Trophoblast cell (in vitro differentiated cells and primary cell): ENCODE measurements around the gene HACD1.
A peak's percentile ranks its signal among the peaks of the same experiment; 100 is the strongest.

ENCODE experiments used
- DNase-seq, 2 donors: peaks; one replicate each; pipeline ENCODE4 v3.0.0-alpha.2; 2016
- H2AFZ ChIP-seq: 2 replicates; pipeline ENCODE4 v1.6.1; 2013; ENCODE audit warnings: low read length, moderate library complexity, mild to moderate bottlenecking; ENCODE audit not compliant: insufficient read depth, poor library complexity
- H2AK5ac ChIP-seq: 2 replicates; pipeline ENCODE4 v1.6.1; 2013; ENCODE audit warnings: mild to moderate bottlenecking, low read length
- H2BK120ac ChIP-seq: 2 replicates; pipeline ENCODE4 v1.6.1; 2013; ENCODE audit warnings: low read length, mild to moderate bottlenecking, moderate library complexity; ENCODE audit not compliant: insufficient read depth, poor library complexity
- H2BK12ac ChIP-seq: 2 replicates; pipeline ENCODE4 v1.6.1; 2013; ENCODE audit warnings: mild to moderate bottlenecking, low read length, moderate library complexity
- H2BK5ac ChIP-seq: 2 replicates; pipeline ENCODE4 v1.6.1; 2013; ENCODE audit warnings: low read length, low read depth, moderate library complexity, mild to moderate bottlenecking; ENCODE audit not compliant: poor library complexity
- H3K14ac ChIP-seq: 2 replicates; pipeline ENCODE4 v1.6.1; 2013; ENCODE audit warnings: mild to moderate bottlenecking, low read length
- H3K18ac ChIP-seq: 2 replicates; pipeline ENCODE4 v1.6.1; 2013; ENCODE audit warnings: mild to moderate bottlenecking, low read length
- H3K23ac ChIP-seq: 2 replicates; pipeline ENCODE4 v1.6.1; 2013; ENCODE audit warnings: low read length
- H3K27ac ChIP-seq: 2 replicates; pipeline ENCODE4 v1.5.1; 2013; ENCODE audit warnings: low read depth, mild to moderate bottlenecking, inconsistent platforms, low read length, moderate library complexity
- H3K27me3 ChIP-seq: 2 replicates; pipeline ENCODE4 v1.6.1; 2013; ENCODE audit warnings: inconsistent platforms, mild to moderate bottlenecking, low read length, moderate library complexity; ENCODE audit not compliant: insufficient read depth
- H3K36me3 ChIP-seq, 2 experiments: 1 replicate in 1 of 2; 2 replicates in 1 of 2; pipeline ENCODE4 v1.6.1; 2013; ENCODE audit warnings: low read length in 2 of 2, mild to moderate bottlenecking in 2 of 2, moderate library complexity in 1 of 2; ENCODE audit not compliant: insufficient read depth in 2 of 2, control insufficient read depth in 1 of 2
- H3K4ac ChIP-seq: 2 replicates; pipeline ENCODE4 v1.6.1; 2013; ENCODE audit warnings: low read depth, mild to moderate bottlenecking, low read length, moderate library complexity
- H3K4me1 ChIP-seq, 2 experiments: 1 replicate in 1 of 2; 2 replicates in 1 of 2; pipeline ENCODE4 v1.6.1; 2013; ENCODE audit warnings: low read length in 2 of 2, mild to moderate bottlenecking in 2 of 2, moderate library complexity in 1 of 2; ENCODE audit not compliant: insufficient read depth in 2 of 2, control insufficient read depth in 1 of 2
- H3K4me2 ChIP-seq: 2 replicates; pipeline ENCODE4 v1.6.1; 2013; ENCODE audit warnings: inconsistent platforms, mild to moderate bottlenecking, low read length, moderate library complexity
- H3K4me3 ChIP-seq: 2 replicates; pipeline ENCODE4 v1.5.1; 2013; ENCODE audit warnings: mild to moderate bottlenecking, low read depth, low read length, inconsistent platforms
- H3K79me1 ChIP-seq: one replicate; pipeline ENCODE4 v1.6.1; 2013; ENCODE audit warnings: low read length
- H3K79me2 ChIP-seq: 2 replicates; pipeline ENCODE4 v1.6.1; 2013; ENCODE audit warnings: low read length, mild to moderate bottlenecking; ENCODE audit not compliant: control insufficient read depth, insufficient read depth, poor library complexity
- H3K9ac ChIP-seq: 2 replicates; pipeline ENCODE4 v1.6.1; 2013; ENCODE audit warnings: mild to moderate bottlenecking, low read length
- H3K9me3 ChIP-seq: 2 replicates; pipeline ENCODE4 v1.6.1; 2013; ENCODE audit warnings: low read depth, mild to moderate bottlenecking, control low read depth, inconsistent platforms, low read length; ENCODE audit not compliant: insufficient read depth
- H4K12ac ChIP-seq: 2 replicates; pipeline ENCODE4 v1.6.1; 2013; ENCODE audit warnings: low read depth, mild to moderate bottlenecking, low read length, moderate library complexity
- H4K8ac ChIP-seq: 2 replicates; pipeline ENCODE4 v1.6.1; 2013; ENCODE audit warnings: low read depth, mild to moderate bottlenecking, low read length, moderate library complexity
- H4K91ac ChIP-seq: one replicate; pipeline ENCODE4 v1.6.1; 2013; ENCODE audit warnings: low read depth, mild to moderate bottlenecking, low read length, moderate library complexity
- WGBS: extraction: QIAGEN DNeasy Blood & Tissue Kit; methylation state at CpG from one replicate; pipeline ENCODE4 v1.1.7; 2013; ENCODE audit warnings: missing lambda C conversion rate; ENCODE audit not compliant: insufficient read length, insufficient coverage; ENCODE audit errors: extremely low coverage; 5-methylcytosine and 5-hydroxymethylcytosine counted together

The HACD1 gene

GRCh38 chr10:17650416-17650815 is 33.2 kb upstream of the HACD1 start:
- Histone ChIP-seq H3K27ac (peak overlapping the region; percentile 81), H3K9ac (no peak overlapping the region), H3K27me3 (no peaks in the 10 kb centered on the region), H3K9me3 (no peaks in the 10 kb centered on the region), H3K23ac (no peak overlapping the region), H2BK120ac (peak overlapping the region; percentile 31), H3K18ac (no peak overlapping the region), H2BK5ac (peak overlapping the region; percentile 68), H3K36me3 (no peaks in the 10 kb centered on the region), H4K91ac (peak overlapping the region; percentile 18), H3K4me1 (peaks cover 2 to 8% of the 10 kb centered on the region in 2 experiments), H3K14ac (peak overlapping the region; percentile 15), H3K4me2 (peak overlapping the region; percentile 11), H4K12ac (no peak overlapping the region), H3K79me1 (peaks cover 9% of the 10 kb centered on the region), H2AK5ac (no peak overlapping the region), H2BK12ac (no peak overlapping the region), H4K8ac (peak overlapping the region; percentile 7), H3K79me2 (peaks cover 2% of the 10 kb centered on the region), H2AFZ (no peak overlapping the region), H3K4me3 (no peak overlapping the region), H3K4ac (no peak overlapping the region)
- WGBS: no CpG with 5 or more reads among the region's 8 CpGs
- no peak for DNase-seq

GRCh38 chr10:17649836-17650235 is 32.7 kb upstream of the HACD1 start:
- no peak overlapping the region for H3K18ac ChIP-seq
- no peak overlapping the region for H2AK5ac ChIP-seq
- no peaks in the 10 kb centered on the region for H3K27me3 ChIP-seq
- no peak overlapping the region for H4K12ac ChIP-seq
- H3K79me2 ChIP-seq: peaks cover 2% of the 10 kb centered on the region
- H2AFZ ChIP-seq: no peak overlapping the region
- no peak overlapping the region for H3K4me3 ChIP-seq
- H2BK120ac ChIP-seq: peak overlapping the region; percentile 43
- H3K4me2 ChIP-seq: no peak overlapping the region
- H3K27ac ChIP-seq: no peak overlapping the region
- no peak overlapping the region for H4K8ac ChIP-seq
- no peaks in the 10 kb centered on the region for H3K36me3 ChIP-seq
- H2BK12ac ChIP-seq: peak overlapping the region; percentile 64
- H3K4ac ChIP-seq: peak overlapping the region; percentile 62
- H3K9ac ChIP-seq: no peak overlapping the region
- H3K23ac ChIP-seq: no peak overlapping the region
- peak overlapping the region; percentile 56 for H2BK5ac ChIP-seq
- no CpG with 5 or more reads among the region's 2 CpGs for WGBS
- no peak for DNase-seq
- no peaks in the 10 kb centered on the region for H3K9me3 ChIP-seq
- no peak overlapping the region for H4K91ac ChIP-seq
- H3K4me1 ChIP-seq: peaks cover 2 to 8% of the 10 kb centered on the region in 2 experiments
- H3K14ac ChIP-seq: no peak overlapping the region
- H3K79me1 ChIP-seq: peaks cover 9% of the 10 kb centered on the region

- Histone ChIP-seq H4K12ac (no peak overlapping the region), H3K14ac (peak overlapping the region; percentile 77), H2BK5ac (peak overlapping the region; percentile 93), H3K9ac (no peak overlapping the region), H2BK120ac (peak overlapping the region; percentile 72), H3K4me2 (no peak overlapping the region), H4K8ac (no peak overlapping the region), H3K79me2 (peaks cover 7% of the 10 kb centered on the region), H3K36me3 (no peaks in the 10 kb centered on the region), H2AFZ (no peak overlapping the region), H3K18ac (peak overlapping the region; percentile 71), H3K4me3 (no peak overlapping the region), H3K4me1 (peaks cover 2 to 8% of the 10 kb centered on the region in 2 experiments), H3K23ac (no peak overlapping the region), H3K9me3 (no peaks in the 10 kb centered on the region), H3K27me3 (no peaks in the 10 kb centered on the region), H4K91ac (peak overlapping the region; percentile 55), H3K27ac (peak overlapping the region; percentile 87), H3K4ac (peak overlapping the region; percentile 86), H2BK12ac (peak overlapping the region; percentile 84), H3K79me1 (peaks cover 12% of the 10 kb centered on the region), H2AK5ac (peak overlapping the region; percentile 62)
- no CpG with 5 or more reads among the region's 4 CpGs for WGBS
- no peak for DNase-seq
Measured at GRCh38 chr10:17649052-17649451, 31.9 kb upstream of the HACD1 start.

DNA sequence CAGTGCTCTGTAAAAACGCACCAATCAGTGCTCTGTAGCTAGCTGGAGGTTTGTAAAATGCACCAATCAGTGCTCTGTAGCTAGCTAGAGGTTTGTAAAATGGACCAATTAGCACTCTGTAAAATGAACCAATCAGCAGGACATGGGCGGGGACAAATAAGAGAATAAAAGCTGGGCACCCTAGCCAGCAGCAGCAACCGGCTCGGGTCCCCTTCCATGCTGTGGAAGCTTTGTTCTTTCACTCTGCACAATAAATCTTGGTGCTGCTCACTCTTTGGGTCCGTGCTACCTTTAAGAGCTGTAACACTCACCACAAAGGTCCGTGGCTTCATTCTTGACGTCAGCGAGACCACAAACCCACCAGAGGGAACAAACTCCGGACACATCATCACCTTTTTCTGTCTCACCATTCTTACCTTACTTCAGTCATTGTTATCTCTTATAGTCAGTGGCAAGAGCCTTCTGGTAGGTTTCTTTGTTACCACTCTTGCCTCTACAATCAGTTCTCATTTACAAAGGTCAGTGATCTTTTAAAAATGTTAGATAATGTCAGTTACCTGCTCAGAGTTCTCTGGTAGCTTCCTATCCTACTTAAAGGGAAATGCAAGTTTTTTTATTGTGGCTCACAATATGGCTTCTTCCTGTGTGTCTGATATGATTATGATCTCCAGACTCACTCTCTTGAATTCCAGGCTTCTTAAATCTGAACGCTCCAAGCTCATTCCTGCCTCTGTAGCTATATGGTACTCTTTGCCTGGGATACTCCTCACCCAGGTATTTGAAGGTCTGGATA is 31.3 kb upstream of the HACD1 start:
- Histone ChIP-seq H3K18ac (no peak overlapping the region), H2AFZ (no peak overlapping the region), H3K9ac (no peak overlapping the region), H3K14ac (no peak overlapping the region), H4K12ac (no peak overlapping the region), H3K23ac (no peak overlapping the region), H3K4ac (peak overlapping the region; percentile 51), H3K27me3 (no peaks in the 10 kb centered on the region), H4K8ac (no peak overlapping the region), H2BK120ac (peak overlapping the region; percentile 72), H2BK5ac (peak overlapping the region; percentile 59), H2AK5ac (no peak overlapping the region), H3K4me2 (no peak overlapping the region), H3K4me1 (peaks cover 2 to 8% of the 10 kb centered on the region in 2 experiments), H3K36me3 (no peaks in the 10 kb centered on the region), H4K91ac (no peak overlapping the region), H2BK12ac (no peak overlapping the region), H3K27ac (peak overlapping the region; percentile 87), H3K79me2 (peaks cover 7% of the 10 kb centered on the region), H3K9me3 (no peaks in the 10 kb centered on the region), H3K79me1 (peaks cover 17% of the 10 kb centered on the region), H3K4me3 (no peak overlapping the region)
- no peak for DNase-seq
- no CpG with 5 or more reads among the region's 10 CpGs for WGBS
